Measurements from ENCODE around the gene CD40LG.

DNA sequence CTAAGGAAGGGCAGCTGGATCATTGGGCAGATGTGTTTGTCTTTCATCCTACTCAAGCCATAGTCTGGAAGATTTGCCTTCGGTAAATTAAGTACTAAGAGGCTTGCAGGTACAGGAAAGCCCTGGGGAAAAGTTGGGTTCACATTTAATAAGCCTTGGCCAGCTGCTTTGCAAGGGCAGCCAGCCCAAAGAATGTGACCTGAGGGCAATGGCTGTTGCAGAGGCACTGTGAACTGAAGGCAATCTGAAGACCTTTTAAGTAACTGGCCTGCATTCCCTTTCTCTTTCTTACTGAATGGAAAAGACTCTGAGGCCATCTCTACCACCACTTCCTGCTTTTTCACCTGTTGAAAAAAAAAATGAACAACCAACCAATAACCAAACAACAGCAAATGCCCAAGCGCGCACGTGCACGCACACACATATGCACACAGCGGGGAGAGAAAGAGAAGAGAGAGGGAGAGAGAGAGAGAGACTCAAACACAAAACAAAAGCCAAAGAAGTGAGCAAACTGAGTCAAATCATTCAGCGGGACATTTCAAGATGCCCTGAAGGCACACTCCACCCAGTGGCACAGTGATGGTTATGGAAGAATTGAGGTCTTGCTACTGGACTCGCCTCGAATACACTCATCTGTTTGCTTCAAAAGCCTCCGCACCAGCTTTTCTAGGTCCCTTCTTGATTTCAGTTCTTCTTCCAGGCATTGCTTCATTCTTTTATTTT lies 19.6 kb downstream of the CD40LG start:
- TF ChIP-seq, protein P1, sequence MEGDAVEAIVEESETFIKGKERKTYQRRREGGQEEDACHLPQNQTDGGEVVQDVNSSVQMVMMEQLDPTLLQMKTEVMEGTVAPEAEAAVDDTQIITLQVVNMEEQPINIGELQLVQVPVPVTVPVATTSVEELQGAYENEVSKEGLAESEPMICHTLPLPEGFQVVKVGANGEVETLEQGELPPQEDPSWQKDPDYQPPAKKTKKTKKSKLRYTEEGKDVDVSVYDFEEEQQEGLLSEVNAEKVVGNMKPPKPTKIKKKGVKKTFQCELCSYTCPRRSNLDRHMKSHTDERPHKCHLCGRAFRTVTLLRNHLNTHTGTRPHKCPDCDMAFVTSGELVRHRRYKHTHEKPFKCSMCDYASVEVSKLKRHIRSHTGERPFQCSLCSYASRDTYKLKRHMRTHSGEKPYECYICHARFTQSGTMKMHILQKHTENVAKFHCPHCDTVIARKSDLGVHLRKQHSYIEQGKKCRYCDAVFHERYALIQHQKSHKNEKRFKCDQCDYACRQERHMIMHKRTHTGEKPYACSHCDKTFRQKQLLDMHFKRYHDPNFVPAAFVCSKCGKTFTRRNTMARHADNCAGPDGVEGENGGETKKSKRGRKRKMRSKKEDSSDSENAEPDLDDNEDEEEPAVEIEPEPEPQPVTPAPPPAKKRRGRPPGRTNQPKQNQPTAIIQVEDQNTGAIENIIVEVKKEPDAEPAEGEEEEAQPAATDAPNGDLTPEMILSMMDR (IDR thresholded peaks at IDR 0.05; ENCODE audit: low read depth, low read length) = no peak
- TF ChIP-seq, protein P2, sequence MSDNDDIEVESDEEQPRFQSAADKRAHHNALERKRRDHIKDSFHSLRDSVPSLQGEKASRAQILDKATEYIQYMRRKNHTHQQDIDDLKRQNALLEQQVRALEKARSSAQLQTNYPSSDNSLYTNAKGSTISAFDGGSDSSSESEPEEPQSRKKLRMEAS (IDR thresholded peaks at IDR 0.05; ENCODE audit: low read depth, low read length) = no peak
